Measurements from ENCODE around the gene PACRG.

Gene PACRG

DNA sequence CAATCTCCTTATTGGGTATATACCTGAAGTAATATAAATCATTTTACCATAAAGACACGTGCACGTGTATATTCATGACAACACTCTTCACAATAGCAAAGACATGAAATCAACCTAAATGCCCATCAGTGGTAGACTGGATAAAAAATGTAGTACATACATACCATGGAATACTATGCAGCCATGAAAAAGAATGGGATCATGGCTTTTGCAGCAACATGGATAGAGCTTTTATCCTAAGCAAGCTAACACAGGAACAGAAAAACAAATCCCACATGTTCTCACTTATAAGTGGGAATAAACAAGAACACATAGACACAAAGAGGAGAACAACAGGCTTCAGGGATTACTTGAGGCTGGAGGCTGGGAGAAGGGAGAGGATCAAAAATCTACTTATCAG, 478.4 kb downstream of the PACRG start:
- no peaks in the 10 kb centered on the region for H3K27me3 ChIP-seq (ENCODE audit: control insufficient read depth, insufficient read depth, low read length, poor library complexity, severe bottlenecking)
- H3K27ac ChIP-seq (ENCODE audit: insufficient read depth, low read depth, low read length, poor library complexity, severe bottlenecking) = no peak overlapping the region
- no peak overlapping the region for H3K4me3 ChIP-seq (ENCODE audit: insufficient read depth, low read depth, low read length)
- no peaks in the 10 kb centered on the region for H3K36me3 ChIP-seq (ENCODE audit: control insufficient read depth, insufficient read depth, low read length)
- whole genome bisulfite sequencing, 2 experiments = 60 to 90% methylated on average over 2 of the region's 2 CpGs
- H3K9me3 ChIP-seq (ENCODE audit: control insufficient read depth, low read length) = no peaks in the 10 kb centered on the region
- H3K4me1 ChIP-seq (ENCODE audit: control insufficient read depth, insufficient read depth, low read length) = no peaks in the 10 kb centered on the region

- WGBS, 2 experiments = 85 to 96% methylated on average over 7 to 10 of the region's 11 CpGs
- no peaks in the 10 kb centered on the region for H3K4me1 ChIP-seq (ENCODE audit: control insufficient read depth, insufficient read depth, low read length)
- H3K4me3 ChIP-seq (ENCODE audit: insufficient read depth, low read depth, low read length) = no peak overlapping the region
Measured at GRCh38 chr6:163207431-163208383, 479.9 kb downstream of the PACRG start.

DNA sequence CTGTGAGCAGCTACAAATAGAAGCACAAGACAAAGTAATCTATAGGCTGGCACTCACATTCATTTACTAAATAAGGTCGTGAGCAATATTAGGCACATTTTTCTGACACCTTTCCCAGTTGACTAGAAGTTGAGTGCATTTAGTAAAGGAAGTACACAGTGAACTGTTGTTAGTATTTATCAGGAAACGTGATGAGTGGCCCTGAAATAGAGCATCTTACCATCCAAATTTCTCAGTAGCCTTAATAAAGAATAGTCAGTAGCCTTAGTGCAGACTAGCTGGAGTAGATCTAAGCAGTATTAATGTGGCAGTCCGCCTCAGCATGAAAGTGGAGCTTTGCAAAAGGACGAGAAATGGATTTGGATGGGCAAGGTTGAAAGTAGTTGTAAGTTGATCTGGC, 481.2 kb downstream of the PACRG start:
- Histone ChIP-seq H3K9me3 (ENCODE audit: control insufficient read depth, low read length) (peaks cover 6% of the 10 kb centered on the region), H3K4me1 (ENCODE audit: control insufficient read depth, insufficient read depth, low read length) (no peaks in the 10 kb centered on the region), H3K4me3 (ENCODE audit: insufficient read depth, low read depth, low read length) (no peak overlapping the region), H3K27ac (ENCODE audit: insufficient read depth, low read depth, low read length, poor library complexity, severe bottlenecking) (no peak overlapping the region), H3K27me3 (ENCODE audit: control insufficient read depth, insufficient read depth, low read length, poor library complexity, severe bottlenecking) (no peaks in the 10 kb centered on the region), H3K36me3 (ENCODE audit: control insufficient read depth, insufficient read depth, low read length) (no peaks in the 10 kb centered on the region)
- WGBS, 2 experiments = 96 to 97% methylated on average over 4 of the region's 4 CpGs

More at GRCh38 chr6:163207431-163208383, 479.9 kb downstream of the PACRG start:
- Histone ChIP-seq H3K9me3 (ENCODE audit: control insufficient read depth, low read length) (peaks cover 6% of the 10 kb centered on the region), H3K27me3 (ENCODE audit: control insufficient read depth, insufficient read depth, low read length, poor library complexity, severe bottlenecking) (no peaks in the 10 kb centered on the region), H3K27ac (ENCODE audit: insufficient read depth, low read depth, low read length, poor library complexity, severe bottlenecking) (no peak overlapping the region), H3K36me3 (ENCODE audit: control insufficient read depth, insufficient read depth, low read length) (no peaks in the 10 kb centered on the region)

DNA sequence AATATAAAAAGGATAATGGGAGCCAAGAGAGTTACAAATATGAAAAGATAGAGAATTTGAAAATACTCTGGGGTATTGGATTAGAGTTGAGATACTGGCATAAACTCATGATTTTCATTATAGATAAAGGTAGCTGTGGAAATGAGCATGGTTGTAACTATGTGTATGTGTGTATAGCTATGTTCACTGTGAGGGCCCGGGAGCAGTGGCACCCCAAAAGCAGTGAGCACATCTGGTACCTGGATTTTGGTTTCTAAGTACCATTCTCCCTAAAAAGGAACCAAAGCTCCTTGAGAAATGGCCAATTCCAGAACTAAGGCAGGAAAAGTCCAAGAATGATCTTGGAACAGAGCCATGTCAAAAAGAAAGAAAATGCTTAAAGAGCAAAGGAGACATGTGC, 484.3 kb downstream of the PACRG start:
- Histone ChIP-seq H3K27me3 (ENCODE audit: control insufficient read depth, insufficient read depth, low read length, poor library complexity, severe bottlenecking) (no peaks in the 10 kb centered on the region), H3K27ac (ENCODE audit: insufficient read depth, low read depth, low read length, poor library complexity, severe bottlenecking) (no peak overlapping the region), H3K9me3 (ENCODE audit: control insufficient read depth, low read length) (peaks cover 6% of the 10 kb centered on the region), H3K4me1 (ENCODE audit: control insufficient read depth, insufficient read depth, low read length) (no peaks in the 10 kb centered on the region), H3K36me3 (ENCODE audit: control insufficient read depth, insufficient read depth, low read length) (no peaks in the 10 kb centered on the region), H3K4me3 (ENCODE audit: insufficient read depth, low read depth, low read length) (no peak overlapping the region)
- 97 to 100% methylated on average over 1 of the region's 1 CpG for WGBS, 2 experiments

DNA sequence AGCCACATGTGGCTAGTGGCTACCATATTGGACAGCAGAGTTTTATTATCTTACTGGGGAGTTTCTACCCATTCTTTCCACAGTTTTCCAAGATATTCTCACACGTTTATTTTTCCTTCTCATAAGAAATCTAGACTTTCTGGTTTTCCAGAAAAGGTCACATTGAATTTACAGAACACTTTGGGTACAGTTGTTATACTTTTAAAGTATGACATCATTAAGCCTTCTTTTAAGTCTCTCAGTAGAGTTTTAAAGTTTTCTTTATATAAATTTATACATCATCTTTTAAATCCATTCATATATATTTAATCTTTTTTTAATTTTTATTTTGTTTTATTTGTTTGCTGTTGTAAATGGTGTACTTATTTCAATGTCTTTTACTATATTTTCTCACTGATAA, 486.5 kb downstream of the PACRG start:
- WGBS, 2 experiments = 83 to 86% methylated on average over 1 of the region's 1 CpG

GRCh38 chr6:163218361-163218894, 490.7 kb downstream of the PACRG start:
- 89 to 93% methylated on average over 5 of the region's 5 CpGs for WGBS, 2 experiments
- H3K36me3 ChIP-seq (ENCODE audit: control insufficient read depth, insufficient read depth, low read length) = no peaks in the 10 kb centered on the region
- peaks cover 4% of the 10 kb centered on the region for H3K4me1 ChIP-seq (ENCODE audit: control insufficient read depth, insufficient read depth, low read length)

More for the DNA sequence above, 486.5 kb downstream of the PACRG start:
- no peak overlapping the region for H3K27ac ChIP-seq (ENCODE audit: insufficient read depth, low read depth, low read length, poor library complexity, severe bottlenecking)
- no peak overlapping the region for H3K4me3 ChIP-seq (ENCODE audit: insufficient read depth, low read depth, low read length)
- H3K9me3 ChIP-seq (ENCODE audit: control insufficient read depth, low read length) = peaks cover 6% of the 10 kb centered on the region
- no peaks in the 10 kb centered on the region for H3K27me3 ChIP-seq (ENCODE audit: control insufficient read depth, insufficient read depth, low read length, poor library complexity, severe bottlenecking)
- no peaks in the 10 kb centered on the region for H3K4me1 ChIP-seq (ENCODE audit: control insufficient read depth, insufficient read depth, low read length)
- H3K36me3 ChIP-seq (ENCODE audit: control insufficient read depth, insufficient read depth, low read length) = no peaks in the 10 kb centered on the region

GRCh38 chr6:163226181-163226835, 498.5 kb downstream of the PACRG start:
- Histone ChIP-seq H3K27ac (ENCODE audit: insufficient read depth, low read depth, low read length, poor library complexity, severe bottlenecking) (no peak overlapping the region), H3K36me3 (ENCODE audit: control insufficient read depth, insufficient read depth, low read length) (no peaks in the 10 kb centered on the region), H3K4me3 (ENCODE audit: insufficient read depth, low read depth, low read length) (no peak overlapping the region), H3K4me1 (ENCODE audit: control insufficient read depth, insufficient read depth, low read length) (no peaks in the 10 kb centered on the region), H3K9me3 (ENCODE audit: control insufficient read depth, low read length) (no peaks in the 10 kb centered on the region), H3K27me3 (ENCODE audit: control insufficient read depth, insufficient read depth, low read length, poor library complexity, severe bottlenecking) (no peaks in the 10 kb centered on the region)
- 92 to 95% methylated on average over 9 of the region's 9 CpGs for WGBS, 2 experiments

More at GRCh38 chr6:163218361-163218894, 490.7 kb downstream of the PACRG start:
- no peak overlapping the region for H3K27ac ChIP-seq (ENCODE audit: insufficient read depth, low read depth, low read length, poor library complexity, severe bottlenecking)
- no peaks in the 10 kb centered on the region for H3K9me3 ChIP-seq (ENCODE audit: control insufficient read depth, low read length)
- no peaks in the 10 kb centered on the region for H3K27me3 ChIP-seq (ENCODE audit: control insufficient read depth, insufficient read depth, low read length, poor library complexity, severe bottlenecking)
- no peak overlapping the region for H3K4me3 ChIP-seq (ENCODE audit: insufficient read depth, low read depth, low read length)

DNA sequence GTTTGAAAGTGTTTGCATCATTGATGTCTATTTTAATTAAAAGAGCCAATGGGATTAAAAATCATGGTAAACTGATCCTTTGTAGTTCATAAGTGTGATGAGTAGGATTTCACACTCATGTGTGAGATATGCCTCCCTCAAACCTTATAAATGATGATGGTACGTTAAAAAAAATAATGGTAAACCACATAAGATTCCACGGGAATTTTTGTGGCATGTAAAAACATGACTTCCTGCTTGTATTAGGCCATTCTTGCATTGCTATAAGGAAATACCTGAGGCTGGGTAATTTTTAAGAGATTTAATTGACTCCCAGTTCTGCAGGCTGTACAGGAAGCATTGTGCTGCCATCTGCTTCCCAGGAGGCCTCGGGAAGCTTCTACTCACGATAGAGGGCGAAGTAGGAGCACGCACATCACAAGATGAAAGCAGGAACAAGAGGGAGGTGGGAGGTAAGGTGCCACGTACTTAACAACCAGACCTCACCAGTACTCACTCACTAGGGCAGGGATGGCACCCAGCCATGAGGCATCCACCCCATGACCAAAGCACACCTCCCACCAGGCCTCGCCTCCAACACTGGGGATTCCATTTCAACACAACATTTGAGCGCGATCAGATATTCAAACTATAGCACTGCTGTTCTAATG, 499.2 kb downstream of the PACRG start:
- Histone ChIP-seq H3K27ac (ENCODE audit: insufficient read depth, low read depth, low read length, poor library complexity, severe bottlenecking) (no peak overlapping the region), H3K4me1 (ENCODE audit: control insufficient read depth, insufficient read depth, low read length) (no peaks in the 10 kb centered on the region), H3K36me3 (ENCODE audit: control insufficient read depth, insufficient read depth, low read length) (no peaks in the 10 kb centered on the region), H3K4me3 (ENCODE audit: insufficient read depth, low read depth, low read length) (no peak overlapping the region), H3K27me3 (ENCODE audit: control insufficient read depth, insufficient read depth, low read length, poor library complexity, severe bottlenecking) (no peaks in the 10 kb centered on the region), H3K9me3 (ENCODE audit: control insufficient read depth, low read length) (no peaks in the 10 kb centered on the region)
- WGBS, 2 experiments = 92% methylated on average over 10 of the region's 10 CpGs

DNA sequence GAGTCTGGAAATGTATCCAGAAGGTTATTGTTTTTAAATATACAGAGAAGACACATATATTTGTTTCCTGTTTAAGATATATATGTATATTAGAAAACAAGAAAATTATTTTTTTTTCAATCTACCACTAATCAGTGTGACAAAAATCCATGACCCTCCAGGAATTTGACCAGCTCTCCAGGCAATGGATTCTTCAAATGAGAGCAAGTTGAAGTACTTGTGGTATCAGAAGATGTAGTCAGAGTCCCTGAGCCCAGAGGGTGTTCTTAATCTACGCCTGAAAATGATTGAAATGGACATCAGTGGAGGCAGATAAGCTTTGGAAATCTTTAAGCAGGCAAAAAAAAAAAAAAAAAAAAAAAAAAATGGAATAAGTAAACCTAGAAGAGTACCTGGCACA, 500.3 kb downstream of the PACRG start:
- 88 to 93% methylated on average over 1 of the region's 1 CpG for WGBS, 2 experiments
- Histone ChIP-seq H3K4me3 (ENCODE audit: insufficient read depth, low read depth, low read length) (no peak overlapping the region), H3K9me3 (ENCODE audit: control insufficient read depth, low read length) (no peaks in the 10 kb centered on the region), H3K27me3 (ENCODE audit: control insufficient read depth, insufficient read depth, low read length, poor library complexity, severe bottlenecking) (no peaks in the 10 kb centered on the region), H3K27ac (ENCODE audit: insufficient read depth, low read depth, low read length, poor library complexity, severe bottlenecking) (no peak overlapping the region), H3K4me1 (ENCODE audit: control insufficient read depth, insufficient read depth, low read length) (no peaks in the 10 kb centered on the region), H3K36me3 (ENCODE audit: control insufficient read depth, insufficient read depth, low read length) (no peaks in the 10 kb centered on the region)

DNA sequence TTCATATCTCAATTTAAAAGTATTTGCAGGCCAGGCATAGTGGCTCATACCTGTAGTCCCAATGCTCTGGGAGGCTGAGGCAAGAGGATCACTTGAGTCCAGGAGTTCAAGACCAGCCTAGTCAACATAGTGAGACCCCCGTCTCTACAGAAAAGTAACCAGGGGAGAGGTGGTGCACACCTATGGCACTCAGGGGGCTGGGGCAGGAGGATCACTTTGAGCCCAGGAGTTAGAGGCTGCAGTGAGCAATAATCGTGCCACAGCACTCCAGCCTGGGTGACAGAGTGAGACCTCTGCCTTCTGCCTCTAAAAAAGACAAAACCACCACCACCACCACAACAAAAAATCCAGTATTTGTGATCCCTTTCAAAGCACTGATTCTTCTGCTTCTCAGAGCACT, 501.3 kb downstream of the PACRG start:
- Histone ChIP-seq H3K27me3 (ENCODE audit: control insufficient read depth, insufficient read depth, low read length, poor library complexity, severe bottlenecking) (no peaks in the 10 kb centered on the region), H3K4me3 (ENCODE audit: insufficient read depth, low read depth, low read length) (no peak overlapping the region), H3K9me3 (ENCODE audit: control insufficient read depth, low read length) (no peaks in the 10 kb centered on the region), H3K27ac (ENCODE audit: insufficient read depth, low read depth, low read length, poor library complexity, severe bottlenecking) (no peak overlapping the region), H3K36me3 (ENCODE audit: control insufficient read depth, insufficient read depth, low read length) (no peaks in the 10 kb centered on the region), H3K4me1 (ENCODE audit: control insufficient read depth, insufficient read depth, low read length) (no peaks in the 10 kb centered on the region)
- 91% methylated on average over 2 of the region's 2 CpGs for WGBS, 2 experiments
